Ishikawa (cell line): Measurements from ENCODE around the gene STX4.

Source experiments
- EGR1 ChIP-seq: IDR thresholded peaks from 2 replicates; pipeline ENCODE4 v1.6.1; 2012
- EP300 ChIP-seq: IDR thresholded peaks from 2 replicates; pipeline ENCODE4 v1.6.1; 2012; ENCODE audit warnings: borderline replicate concordance
- RAD21 ChIP-seq: IDR thresholded peaks from 2 replicates; pipeline ENCODE4 v1.6.1; 2012; ENCODE audit warnings: low read depth
- REST ChIP-seq: IDR thresholded peaks from 2 replicates; pipeline ENCODE4 v1.6.1; 2012; ENCODE audit warnings: low read depth, mild to moderate bottlenecking
- TAF1 ChIP-seq: IDR thresholded peaks from 2 replicates; pipeline ENCODE4 v1.6.1; 2012; ENCODE audit warnings: low read depth, mild to moderate bottlenecking
- YY1 ChIP-seq: IDR thresholded peaks from 2 replicates; pipeline ENCODE4 v1.6.1; 2012; ENCODE audit warnings: low read depth
- ZBTB7A ChIP-seq: IDR thresholded peaks from 2 replicates; pipeline ENCODE4 v1.6.1; 2012; ENCODE audit warnings: low read depth

DNA sequence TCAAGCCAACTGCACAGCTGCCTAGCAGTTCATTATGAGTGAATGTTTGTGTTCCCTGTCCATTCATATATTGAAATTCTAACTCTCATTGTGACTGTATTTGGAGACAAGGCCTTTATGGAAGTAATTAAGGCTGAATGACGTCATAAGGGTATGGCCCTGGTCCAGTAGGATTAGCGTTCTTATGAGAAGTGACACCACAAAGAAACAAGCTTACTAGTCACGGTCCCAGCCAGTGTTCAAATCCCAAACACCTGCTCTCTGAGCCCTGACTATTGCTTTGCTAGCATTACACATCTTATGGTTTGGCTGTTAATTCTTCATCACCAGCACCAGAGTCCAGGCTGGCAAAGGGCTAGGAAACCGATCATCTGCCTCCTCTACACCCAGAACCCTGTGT lies 38.5 kb downstream of the STX4 start:
- no peak for TF ChIP-seq EP300
- TF ChIP-seq REST: no peak
- TF ChIP-seq YY1: no peak
- no peak for TF ChIP-seq RAD21
- TF ChIP-seq ZBTB7A: no peak
- TF ChIP-seq EGR1: no peak
- TF ChIP-seq TAF1: no peak
